Endothelial cell of umbilical vein (primary cell): ENCODE measurements around the gene CHST11.

Source experiments
- JUN ChIP-seq: IDR thresholded peaks from 2 replicates; pipeline ENCODE4 v1.6.1; 2011; ENCODE audit warnings: borderline replicate concordance, low read depth; ENCODE audit not compliant: insufficient read length, insufficient read depth
- POLR2A ChIP-seq: IDR thresholded peaks from 2 replicates; pipeline ENCODE4 v1.6.1; 2012; ENCODE audit warnings: low read depth, mild to moderate bottlenecking, control low read depth, low read length
- POLR2AphosphoS5 ChIP-seq: IDR thresholded peaks from 2 replicates; pipeline ENCODE4 v1.6.1; 2012; ENCODE audit warnings: low read depth, mild to moderate bottlenecking, control low read depth, low read length, moderate library complexity; ENCODE audit not compliant: insufficient read depth
- TF ChIP-seq, protein P1 (sequence below), 2 donors: IDR thresholded peaks; 1 replicate in 1 of 2; 2 replicates in 1 of 2; pipeline ENCODE4 v1.5.1; 2011; ENCODE audit warnings: low read length in 2 of 2, mild to moderate bottlenecking in 2 of 2, moderate library complexity in 2 of 2, control low read depth in 1 of 2, inconsistent platforms in 1 of 2, low read depth in 1 of 2; ENCODE audit not compliant: insufficient read depth in 1 of 2; ENCODE audit errors: extremely low read depth in 1 of 2

DNA sequence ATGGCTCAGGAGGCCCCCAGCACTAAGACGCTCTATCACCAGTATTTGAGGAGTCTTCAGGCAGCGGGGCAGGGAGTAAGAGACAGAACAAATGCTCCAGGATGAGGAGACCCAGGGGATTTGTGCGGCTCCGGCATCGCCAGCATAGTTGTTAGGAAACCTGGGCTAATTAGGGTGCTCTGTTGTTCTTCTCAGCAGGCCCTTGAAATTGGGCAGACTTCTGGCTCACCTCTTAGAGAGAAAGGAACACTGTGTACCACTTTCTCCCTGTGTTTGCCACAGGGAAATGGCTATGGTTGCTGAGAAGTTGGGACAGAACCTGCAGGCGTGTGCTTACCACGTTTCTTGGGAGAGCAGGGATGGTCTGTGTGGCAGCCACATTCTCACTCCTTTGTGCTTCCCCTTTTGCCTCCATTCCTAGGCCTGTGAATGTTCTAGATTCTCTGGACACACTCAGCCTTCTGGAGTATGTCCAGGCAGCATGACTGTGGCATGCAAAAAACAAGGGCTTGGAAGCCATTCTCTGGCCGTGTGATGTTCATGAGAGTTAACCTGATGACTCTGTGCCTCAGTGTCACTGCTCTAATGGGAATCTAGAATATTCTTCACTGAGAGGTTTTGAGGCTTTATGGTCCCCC is 109.0 kb downstream of the CHST11 start:
- TF ChIP-seq JUN (no peak), POLR2A (no peak), POLR2AphosphoS5 (no peak)
- TF ChIP-seq, protein P1, sequence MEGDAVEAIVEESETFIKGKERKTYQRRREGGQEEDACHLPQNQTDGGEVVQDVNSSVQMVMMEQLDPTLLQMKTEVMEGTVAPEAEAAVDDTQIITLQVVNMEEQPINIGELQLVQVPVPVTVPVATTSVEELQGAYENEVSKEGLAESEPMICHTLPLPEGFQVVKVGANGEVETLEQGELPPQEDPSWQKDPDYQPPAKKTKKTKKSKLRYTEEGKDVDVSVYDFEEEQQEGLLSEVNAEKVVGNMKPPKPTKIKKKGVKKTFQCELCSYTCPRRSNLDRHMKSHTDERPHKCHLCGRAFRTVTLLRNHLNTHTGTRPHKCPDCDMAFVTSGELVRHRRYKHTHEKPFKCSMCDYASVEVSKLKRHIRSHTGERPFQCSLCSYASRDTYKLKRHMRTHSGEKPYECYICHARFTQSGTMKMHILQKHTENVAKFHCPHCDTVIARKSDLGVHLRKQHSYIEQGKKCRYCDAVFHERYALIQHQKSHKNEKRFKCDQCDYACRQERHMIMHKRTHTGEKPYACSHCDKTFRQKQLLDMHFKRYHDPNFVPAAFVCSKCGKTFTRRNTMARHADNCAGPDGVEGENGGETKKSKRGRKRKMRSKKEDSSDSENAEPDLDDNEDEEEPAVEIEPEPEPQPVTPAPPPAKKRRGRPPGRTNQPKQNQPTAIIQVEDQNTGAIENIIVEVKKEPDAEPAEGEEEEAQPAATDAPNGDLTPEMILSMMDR (IDR thresholded peaks at IDR 0.05; ENCODE audit: extremely low read depth in 1 of 2, insufficient read depth in 1 of 2, low read depth in 1 of 2, low read length in 2 of 2), result no peak
